Dedifferentiated amniotic fluid mesenchymal stem cell (primary cell): ENCODE measurements around the gene DIP2A.

ENCODE experiments used
- DNase-seq: peaks from one replicate; pipeline ENCODE4 v3.0.0-alpha.2; 2016; ENCODE audit errors: extremely low spot score

The DIP2A gene

DNA sequence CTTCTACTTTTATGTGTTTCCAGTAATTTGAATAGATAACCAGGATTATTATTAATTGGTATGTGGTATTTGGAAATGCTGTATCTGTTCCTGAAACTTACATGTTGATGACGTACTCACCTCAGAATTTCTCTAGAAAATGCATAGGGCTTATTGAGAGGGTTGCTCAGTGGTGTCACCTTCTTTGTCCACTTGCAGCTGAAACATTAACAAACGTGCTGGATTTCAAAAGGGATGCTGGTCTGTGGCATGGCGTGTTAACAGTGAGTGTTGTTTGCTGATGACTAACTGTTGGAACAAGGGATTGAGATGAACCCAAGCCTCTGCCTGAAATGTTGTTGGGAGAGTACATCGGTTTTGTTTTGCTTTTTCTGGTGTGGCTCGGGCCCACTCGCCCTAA lies 78.3 kb downstream of the DIP2A start:
- no peak for DNase-seq

DNA sequence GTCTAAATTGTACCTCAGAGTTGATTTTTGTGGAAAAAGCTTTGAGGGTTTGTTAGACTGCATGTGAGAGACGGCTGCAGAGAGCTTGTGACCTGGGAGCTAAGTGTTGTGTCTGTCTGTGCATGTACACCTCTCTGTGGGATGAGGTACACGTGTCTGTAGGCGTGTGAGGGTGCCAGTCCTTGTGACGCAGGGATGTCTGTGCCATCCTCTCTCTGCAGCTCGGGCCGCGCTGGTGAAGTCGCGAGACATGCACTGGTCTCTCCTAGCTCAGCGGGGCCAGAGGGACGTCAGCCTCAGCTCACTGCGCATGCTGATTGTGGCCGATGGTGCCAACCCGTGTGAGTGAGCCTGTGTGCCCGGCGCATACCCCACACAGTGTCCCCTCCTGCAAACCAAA lies 79.6 kb downstream of the DIP2A start:
- DNase-seq, result no peak

DNA sequence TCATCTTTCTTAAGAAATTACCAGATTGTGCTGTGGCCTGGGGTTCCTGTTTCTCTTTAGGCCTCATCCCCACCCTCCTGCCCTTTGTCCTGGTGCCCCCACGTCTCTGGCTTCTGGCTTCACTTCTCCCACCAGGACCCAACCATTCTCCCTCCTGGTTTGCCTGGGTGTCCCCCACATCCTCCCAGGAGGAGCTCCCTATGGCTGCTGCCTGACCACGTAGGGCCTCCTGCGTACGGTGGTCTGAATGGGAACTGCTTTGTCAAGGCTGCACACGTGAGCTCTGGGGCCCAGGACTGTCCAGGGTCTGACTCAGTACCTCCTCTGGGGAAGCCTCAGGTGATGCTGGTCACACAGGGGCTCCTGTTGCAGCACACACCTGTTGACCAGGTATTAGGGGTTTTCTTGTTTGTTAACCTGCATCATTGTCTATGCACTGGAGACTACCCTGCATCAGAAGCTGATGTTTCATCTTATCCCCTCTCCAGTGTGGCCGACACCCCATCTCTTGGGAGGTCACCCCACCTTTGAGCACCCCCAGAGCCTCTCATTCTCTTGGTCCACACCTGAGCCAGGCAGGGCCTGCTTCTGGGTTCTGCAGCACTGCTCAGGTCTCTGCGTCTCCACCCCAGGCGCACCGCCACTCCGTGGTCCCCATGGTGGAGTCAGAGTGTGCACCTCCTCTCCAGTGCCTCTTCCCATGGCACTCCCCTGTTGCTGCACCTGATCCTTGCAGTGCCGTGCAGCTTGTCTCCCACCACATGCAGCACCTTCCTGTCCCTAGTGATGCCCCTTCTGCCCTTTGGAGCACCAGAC lies 80.4 kb downstream of the DIP2A start:
- DNase-seq, result no peak

DNA sequence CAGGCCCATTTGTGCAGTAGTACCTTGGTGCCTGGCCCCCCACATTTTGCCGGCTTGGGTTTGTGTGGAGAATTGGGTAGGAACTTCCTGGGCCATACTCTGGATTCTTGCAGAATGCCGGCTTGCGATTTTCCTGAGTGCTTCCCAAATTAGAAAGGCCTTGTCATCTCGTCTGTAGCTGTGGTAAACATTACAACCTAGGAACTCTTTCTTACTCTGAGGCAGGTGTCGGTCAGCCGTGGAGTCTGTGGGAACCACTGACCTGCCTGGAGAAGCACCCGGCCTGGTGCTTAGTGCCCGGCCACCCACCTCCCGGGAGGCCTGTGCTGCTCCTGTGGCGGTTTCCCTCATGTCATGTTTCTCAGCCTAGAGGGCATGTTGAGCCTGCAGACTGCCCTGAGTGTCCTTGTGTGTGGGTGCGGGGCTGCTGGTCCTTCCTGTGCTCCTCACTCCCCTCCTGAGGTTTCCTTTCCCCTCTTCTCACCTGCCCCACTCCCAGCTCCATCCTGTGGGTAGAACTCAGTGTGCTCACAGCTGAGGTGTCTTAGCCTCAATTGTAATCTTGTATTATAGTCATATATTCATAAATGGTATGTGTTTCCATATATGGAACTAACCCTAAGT lies 81.5 kb downstream of the DIP2A start:
- no peak for DNase-seq

DNA sequence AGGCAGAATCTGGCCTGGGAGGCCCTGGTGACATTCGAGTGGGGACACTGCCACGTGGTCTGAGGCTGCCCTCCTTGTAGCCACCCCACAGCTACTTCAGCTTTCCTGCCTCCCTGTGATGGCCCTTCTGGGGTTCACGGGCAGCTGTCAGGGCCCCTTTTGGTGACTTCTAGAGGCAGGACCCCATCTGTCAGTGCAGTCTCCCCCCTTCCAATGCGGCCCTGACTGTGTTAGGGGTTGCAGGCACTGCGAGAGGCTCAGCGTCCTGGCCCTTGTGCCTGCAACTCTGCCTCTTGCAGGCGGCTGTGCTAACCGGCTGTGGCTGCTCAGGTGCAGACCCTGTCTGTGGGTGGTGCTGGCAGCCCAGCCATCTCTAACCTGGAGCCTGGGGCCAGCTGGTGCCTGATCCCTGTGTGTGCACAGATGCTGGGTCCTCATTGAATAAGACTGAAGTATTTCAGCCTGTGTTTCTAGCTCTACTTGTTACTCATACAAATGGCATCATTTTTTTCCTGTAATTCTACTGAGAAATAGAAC lies 84.0 kb downstream of the DIP2A start:
- DNase-seq, result no peak

DNA sequence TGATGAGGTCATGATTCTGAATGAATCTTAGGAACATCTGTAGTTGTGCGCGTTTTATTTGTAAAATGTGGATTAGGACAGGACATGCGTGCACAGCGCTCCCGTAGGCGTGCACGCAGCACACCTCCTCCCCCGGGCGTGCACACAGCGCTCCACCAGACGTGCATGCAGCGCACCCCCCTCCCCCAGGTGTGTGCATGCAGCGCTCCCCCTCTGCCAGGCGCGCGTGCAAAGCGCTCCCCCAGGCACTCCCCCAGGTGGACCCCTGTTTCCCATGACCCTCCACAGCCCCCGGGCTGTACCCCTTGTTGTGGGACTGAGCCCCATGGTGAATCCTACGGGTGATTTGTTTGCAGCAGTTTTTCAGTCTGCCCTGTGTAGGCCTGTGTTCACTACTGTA lies 84.6 kb downstream of the DIP2A start:
- DNase-seq, result no peak

DNA sequence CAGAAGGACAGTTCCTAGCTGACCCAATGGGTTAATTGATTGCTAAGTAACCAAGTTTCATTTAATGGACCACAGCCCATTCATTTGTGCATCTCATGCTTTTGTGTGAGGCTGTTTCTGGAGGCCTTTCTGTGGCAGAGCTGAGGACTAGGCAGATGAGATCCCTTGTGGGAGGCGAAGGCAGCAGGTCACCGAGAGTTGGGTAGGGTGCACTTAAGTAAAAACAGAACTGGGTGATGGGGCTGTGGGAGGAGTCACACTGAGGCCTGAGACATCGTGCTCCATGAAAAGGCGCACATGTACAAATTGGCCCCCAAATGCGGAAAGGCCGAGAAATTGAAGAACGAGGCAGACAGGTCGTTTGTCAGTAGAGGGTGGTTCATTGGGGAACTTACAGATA lies 85.3 kb downstream of the DIP2A start:
- DNase-seq, result no peak

DNA sequence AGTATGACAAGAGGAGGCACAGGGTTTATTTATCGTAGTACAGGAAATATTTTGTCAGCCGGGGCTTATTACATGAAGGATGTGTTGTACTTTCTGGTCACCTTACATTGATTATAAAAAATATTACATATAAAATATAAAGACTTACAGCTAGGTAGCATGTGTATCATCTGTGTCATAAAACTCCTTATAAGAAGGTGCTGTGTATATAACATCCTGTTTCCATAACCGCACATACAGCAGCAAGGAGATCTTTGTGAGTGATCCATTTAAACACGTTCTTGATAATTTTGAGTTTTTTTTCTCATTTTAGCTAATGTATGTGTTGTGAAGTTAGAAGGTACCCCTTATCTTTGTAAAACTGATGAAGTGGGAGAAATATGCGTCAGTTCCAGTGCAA lies 86.1 kb downstream of the DIP2A start:
- no peak for DNase-seq

DNA sequence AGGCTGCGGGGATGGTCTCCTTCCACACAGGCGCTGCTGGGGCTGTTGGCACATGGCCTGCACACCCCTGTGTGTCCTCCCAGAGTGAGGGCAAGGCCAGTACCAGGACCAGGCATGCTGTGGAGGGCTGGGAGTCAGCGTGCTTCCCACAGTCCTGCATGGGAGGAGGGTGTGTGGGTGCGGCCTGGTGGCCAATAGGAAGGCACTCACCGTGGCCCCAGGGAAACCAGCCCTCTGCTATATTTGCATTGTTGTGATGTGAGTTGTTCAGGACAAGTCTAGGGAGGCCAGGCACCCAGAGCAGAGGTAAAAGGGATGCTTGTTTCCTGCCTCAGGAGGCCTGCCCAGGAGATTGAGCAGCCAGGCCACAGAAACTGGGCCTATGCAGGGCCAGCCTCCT lies 86.7 kb downstream of the DIP2A start:
- no peak for DNase-seq

DNA sequence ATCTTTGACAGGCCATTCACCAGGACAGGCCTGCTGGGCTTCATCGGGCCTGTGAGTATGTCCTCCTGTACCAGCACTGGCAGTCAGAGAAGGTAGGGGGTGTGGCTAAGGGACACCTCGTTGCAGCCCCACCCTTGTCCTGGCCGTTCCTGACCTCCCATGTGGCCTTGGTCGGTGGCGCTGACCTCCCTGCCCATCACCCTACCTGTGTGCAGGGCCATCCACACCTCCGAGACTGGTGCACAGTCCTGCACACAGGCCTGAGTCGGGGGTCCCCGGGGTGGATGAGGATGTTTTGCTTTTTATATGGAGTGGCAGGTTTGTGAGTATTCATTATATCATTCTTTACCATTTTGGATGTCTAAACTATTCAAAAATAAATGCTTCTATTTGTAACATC lies 87.2 kb downstream of the DIP2A start:
- DNase-seq, result no peak

DNA sequence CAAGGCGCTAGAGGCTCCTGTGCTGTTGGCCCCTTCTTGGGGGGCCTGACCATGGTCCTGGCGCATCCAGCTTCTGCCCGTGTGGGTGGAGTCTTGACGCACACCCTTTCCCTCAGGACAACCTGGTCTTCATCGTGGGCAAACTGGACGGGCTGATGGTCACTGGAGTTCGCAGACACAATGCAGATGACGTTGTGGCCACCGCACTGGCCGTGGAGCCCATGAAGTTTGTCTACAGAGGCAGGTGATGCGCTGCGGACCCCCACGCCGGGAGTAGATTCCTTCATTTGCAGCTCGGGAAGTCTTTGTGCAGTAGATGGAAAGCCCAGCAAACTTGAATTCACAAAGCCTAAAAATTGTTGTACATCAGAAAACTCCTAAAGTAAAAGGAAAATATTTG lies 88.1 kb downstream of the DIP2A start:
- DNase-seq, result no peak

DNA sequence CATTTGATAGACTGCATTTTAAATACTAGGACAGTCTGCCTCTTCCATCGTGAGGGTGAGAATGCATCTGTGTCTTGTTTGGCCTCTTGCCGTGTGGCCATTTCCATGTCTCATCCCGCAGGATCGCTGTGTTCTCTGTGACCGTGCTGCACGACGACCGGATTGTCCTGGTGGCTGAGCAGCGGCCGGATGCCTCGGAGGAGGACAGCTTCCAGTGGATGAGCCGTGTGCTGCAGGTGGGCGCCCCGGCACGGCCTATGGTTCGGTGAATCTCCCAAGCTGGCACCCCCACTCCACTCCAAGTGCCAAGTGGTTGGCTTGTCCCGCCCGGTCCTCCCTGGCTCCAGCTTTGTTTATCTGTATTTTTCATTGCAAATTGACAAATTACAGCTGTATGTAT lies 91.0 kb downstream of the DIP2A start:
- no peak for DNase-seq

DNA sequence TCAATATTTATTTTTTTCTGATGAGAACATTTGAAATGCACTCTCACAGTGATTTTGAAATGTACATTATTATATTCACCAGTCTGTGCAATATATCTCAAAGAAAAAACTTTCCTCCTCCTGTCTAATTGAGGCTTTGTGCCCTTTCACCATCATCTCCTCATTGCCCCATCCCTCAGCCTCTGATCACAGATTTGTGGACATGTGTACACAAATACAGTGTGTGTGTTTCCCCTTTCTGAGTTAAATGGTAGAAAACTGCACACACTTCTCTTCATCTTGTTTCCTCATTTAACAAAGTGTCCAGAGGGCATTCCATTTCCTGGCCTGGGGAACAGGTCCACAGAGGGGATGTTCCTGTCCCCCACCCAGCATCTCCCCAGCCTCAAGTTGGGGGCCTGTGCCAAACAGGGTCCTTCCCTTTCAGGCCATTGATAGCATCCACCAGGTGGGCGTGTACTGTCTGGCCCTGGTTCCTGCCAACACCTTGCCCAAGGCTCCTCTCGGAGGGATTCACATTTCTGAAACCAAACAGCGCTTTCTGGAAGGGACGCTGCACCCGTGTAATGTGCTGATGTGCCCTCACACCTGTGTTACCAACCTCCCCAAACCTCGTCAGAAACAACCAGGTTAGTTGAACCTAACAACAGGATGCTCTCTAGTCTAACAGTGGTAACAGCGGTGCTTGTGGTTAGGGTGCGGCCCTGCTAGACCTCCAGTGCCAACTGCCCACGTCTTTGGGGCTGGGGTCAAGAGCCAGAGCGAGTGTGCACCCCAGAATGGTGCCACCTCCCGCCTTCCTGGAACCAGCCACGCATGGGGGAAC lies 91.6 kb downstream of the DIP2A start:
- no peak for DNase-seq

DNA sequence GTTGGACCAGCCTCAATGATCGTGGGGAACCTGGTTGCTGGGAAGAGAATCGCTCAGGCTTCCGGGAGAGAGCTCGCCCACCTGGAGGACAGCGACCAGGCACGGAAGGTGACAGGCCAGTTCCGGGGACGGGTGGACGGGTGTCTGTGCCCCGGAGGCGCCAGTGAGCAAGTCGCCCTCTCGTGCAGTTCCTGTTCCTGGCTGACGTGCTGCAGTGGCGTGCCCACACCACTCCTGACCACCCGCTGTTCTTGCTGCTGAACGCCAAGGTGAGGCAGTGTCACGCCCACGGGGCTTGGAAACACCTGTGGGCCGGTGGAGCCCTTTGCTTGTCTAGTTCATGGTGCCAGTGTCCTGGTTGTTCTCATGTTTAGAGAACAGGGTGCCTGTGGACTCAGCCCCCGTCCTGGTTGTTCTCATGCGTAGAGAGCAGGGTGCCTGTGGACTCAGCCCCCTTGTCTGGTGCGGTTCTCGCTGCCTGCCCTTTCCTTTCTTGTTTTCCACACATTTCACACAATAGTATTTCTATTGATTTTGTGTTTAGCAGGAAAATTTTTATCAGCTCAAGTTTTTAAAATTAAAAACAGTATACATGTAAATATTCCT lies 93.0 kb downstream of the DIP2A start:
- DNase-seq, result no peak

DNA sequence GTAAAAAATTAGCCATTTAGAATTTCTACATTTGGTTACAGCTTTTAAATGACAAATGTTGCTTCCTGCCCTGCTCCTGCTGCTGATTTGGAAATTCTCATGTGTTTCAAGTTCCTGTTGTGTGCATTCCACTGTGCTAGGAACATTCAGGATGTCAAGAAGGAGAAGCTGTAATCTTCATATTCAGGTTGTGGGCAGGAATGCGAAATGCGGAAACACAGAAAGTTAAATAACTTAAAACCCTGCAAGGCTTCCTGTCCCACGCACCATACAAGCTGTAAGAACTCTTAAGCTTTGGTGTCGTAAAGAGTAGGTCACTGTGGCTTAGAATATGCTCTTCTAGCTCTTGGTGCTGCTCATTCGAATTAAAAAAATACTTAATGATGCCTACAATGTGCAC lies 93.6 kb downstream of the DIP2A start:
- DNase-seq, result no peak

DNA sequence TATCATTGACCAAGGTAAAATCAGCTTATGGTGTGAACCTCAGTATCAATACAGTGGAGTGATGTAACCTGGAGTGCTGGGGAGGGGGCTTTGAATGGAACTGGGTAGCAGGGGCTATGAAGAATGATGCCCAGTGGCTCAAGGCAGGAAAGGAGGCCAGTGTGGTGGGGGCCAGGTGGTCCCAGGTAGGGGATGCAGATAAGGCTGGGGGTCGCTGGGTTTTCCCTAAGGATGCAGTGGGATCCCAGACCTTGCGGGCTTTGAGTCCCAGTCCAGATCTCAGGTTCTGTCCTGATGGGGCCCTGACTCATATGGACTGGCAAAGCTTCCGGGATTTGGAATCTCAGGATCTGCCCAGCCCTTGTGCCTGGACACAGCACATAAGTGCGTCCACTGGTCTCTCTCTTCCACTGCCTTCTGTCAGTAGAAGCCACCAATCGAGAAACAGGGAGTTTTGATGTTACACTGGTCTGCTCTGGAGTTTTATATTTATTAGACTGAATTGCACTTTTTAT lies 94.2 kb downstream of the DIP2A start:
- no peak for DNase-seq

DNA sequence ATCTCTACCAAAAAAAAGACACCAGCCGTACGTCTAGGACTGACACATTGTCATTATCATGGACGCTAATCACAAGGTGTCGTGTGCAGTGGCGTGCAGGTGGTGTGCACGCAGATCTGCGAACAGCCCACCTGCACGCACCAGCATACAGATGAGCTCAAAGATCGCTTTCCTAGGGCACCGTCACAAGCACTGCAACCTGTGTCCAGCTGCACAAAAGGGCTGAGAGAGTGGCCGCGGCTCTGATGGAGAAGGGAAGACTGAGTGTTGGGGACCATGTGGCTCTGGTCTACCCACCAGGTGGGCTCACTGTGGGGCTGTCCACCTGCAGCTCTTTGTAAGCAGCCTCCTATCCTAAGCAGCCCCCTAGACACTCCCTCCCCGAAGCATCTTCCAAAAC lies 95.3 kb downstream of the DIP2A start:
- no peak for DNase-seq

DNA sequence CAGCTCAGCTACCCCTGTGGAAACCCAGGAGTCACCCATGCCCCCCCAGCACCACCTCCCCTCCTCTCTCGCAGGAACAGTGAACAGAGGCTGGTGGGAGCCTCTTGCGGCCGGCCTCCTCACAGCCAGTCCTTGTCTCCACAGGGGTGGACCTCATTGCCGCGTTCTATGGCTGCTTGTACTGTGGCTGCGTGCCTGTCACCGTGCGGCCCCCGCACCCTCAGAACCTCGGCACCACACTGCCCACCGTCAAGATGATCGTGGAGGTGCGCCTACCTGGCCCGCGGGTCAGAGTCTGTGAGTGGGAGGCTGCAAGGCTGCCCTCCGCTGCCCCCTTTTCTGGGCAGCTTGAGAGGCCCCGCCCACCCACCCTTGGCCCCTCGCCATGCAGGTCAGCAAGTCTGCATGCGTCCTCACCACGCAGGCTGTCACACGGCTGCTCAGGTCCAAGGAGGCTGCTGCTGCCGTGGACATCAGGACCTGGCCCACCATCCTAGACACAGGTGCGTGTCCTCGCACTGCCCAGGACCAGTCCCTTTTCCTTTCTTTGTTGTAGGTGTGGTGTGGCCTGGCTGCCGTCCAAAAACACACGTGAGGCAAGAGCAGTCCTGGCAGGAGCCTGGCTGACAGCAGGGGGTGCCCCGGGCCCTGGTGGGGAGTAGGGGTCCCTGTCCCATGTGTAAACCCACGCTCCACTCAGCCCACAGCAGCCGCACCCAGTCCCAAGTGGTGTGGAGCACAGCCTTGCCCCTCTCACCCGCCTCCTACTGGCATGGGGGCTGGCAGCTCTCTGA lies 95.9 kb downstream of the DIP2A start:
- no peak for DNase-seq

DNA sequence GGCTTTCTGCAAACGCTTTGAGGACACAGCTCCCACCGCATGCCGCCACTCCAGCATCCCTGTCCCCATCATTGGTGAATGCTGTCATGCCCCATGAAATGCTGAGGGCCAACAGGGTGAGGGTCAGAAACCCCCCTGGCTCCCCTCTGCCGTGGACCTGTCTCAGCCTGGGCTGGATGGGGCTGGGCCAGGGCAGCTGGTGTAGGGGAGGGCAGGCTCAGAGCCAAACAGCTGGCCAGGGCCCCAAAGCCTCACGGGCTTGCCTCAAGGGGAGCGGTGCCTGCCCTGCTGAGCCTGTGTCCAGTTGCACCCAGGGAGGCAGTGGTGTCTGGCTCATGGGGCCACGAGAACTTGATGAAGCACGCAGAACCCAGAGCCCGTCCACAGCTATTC lies 96.5 kb downstream of the DIP2A start:
- no peak for DNase-seq

DNA sequence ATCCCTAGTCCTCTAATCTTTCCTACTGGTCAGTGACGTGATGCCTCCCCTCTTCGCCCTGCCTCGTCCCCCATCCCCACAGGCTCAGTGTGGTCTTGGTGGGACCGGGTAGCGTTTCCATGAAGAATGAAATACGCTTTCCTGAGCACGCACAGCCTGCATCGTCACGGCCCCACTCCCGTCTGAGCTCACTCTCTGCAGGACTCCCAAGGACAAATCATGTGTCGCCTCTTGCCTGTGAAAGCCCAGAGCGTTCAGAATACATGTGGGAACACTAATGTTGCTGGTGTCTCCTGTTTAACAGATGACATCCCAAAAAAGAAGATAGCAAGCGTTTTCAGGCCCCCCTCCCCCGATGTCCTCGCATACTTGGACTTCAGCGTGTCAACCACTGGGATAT lies 97.0 kb downstream of the DIP2A start:
- DNase-seq, result no peak

DNA sequence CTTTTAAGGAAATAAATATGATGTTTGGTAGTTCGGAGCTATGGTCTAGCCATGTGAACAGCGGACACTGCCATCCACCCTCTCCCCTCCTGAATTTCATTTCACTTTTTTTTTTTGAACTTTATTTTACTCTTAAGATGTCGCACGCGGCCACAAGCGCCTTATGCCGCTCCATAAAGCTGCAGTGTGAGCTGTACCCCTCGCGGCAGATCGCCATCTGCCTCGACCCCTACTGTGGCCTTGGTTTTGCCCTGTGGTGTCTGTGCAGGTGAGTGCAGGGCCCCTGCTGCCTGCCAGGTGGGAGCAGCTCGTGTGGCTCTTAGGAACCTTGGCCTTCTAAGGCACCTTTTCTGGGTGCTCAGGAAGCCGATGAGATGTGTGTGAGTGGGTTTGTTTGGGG lies 98.1 kb downstream of the DIP2A start:
- DNase-seq, result no peak
